HG03139 (cell line): Measurements from ENCODE around the gene THSD7A.

Experiments used
- ATAC-seq: cut with Tn5 transposase; IDR thresholded peaks from one replicate; pipeline ENCODE4 v1.9.1; 2021; ENCODE audit not compliant: unreplicated experiment

THSD7A gene

DNA sequence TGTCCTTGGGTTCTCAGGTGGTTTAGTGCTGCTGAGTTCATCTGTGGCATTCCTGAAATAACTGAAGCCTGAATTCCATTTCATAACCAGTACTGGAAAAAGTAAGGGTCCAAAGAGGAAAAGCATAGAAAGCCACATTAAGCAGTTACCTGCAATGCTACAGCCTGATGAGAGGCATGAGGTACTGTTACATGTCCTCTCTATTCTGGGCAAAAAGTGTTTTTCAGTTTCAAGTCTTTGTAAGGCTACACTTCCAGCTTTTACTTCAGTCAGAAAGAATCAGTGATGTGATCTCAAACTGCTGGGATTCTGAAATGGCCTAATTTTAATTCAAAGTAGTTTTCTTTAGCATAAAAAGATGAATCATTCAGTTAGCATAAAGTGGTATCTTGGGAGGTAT lies 488.9 kb downstream of the THSD7A start:
- ATAC-seq: no peak

DNA sequence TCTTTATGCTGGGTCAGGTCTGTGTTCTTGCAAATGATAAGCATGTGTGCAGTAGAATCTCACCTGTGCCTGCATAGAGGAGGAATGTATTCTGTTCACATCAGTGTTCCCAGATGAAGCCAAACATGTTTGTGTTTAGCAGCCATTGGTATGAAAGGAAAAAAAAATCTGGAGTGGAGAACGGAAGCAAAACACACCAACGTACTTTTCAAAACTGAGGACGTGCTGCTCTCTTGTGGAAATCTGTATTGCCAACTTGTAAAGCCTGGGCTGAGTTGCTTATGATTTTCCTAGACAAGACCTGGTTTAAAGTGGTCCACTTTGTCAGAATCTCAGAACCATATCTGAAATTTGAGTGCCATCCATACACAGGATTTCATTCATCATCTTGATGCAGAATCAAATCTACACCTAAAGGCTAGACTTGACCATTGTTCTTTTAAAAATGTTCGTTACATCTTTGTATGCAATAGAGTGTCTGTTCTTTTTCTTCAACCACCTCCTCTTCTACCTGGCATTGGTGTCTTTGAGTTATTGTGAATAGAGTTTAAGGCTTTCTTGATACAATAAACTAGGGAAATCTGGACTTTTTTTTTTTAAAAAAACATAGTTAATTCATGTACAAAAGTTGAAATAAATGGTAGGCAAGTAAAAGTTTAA lies 490.6 kb downstream of the THSD7A start:
- no peak for ATAC-seq

DNA sequence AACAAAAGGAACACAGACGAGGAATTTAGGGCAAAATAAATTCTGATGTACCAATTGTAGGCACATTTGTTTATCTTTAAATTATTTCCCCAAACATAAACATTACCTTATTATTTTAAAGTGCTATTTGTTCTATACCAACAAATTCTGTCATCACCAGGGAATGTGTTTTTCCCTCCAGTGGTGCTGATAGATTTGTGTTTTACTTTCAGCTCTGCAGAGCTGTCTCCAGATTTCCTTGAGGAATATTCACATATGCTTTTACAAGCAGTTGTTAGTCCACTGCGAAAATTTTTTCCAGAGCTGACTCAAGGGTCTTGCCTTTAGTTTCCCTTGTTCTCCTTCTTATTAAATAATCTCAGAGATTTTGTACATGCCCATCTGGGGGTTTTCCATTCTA lies 495.6 kb downstream of the THSD7A start:
- no peak for ATAC-seq

DNA sequence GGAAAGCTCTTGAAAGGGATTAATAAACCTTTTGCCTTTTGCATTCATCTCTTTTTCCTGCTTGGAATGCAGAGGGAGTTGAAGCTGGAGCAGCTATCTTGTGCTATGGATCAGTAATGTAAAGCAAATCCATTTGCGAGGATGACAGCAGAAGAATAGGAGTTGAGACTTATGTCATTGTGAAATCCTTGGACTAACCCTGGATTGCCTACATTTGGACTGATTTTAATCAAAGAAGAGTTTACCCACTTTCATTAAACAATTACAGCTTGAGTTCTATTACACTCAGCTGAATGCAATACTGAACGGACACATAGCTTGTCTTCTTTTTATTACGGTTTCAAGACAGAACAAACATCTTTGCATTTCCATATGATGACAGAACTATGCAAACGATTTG lies 496.1 kb downstream of the THSD7A start:
- no peak for ATAC-seq

DNA sequence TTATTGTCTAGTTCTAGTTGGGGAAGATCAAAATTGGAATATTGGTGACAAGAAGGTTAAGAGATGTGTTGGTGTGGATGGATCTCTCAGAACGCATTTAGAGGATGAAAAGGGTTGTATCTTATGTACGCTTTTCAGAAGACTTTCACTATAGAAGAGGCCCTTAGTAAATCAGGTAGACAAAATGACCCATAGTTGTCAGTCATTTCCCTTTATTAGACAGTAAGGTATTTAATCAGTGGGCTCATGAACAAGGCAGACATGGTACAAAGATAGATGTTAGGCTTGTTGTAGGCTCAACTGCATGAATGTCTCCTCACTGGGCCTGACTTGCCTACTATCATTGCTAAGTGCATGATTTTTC lies 499.2 kb downstream of the THSD7A start:
- peak; percentile 41 for ATAC-seq

DNA sequence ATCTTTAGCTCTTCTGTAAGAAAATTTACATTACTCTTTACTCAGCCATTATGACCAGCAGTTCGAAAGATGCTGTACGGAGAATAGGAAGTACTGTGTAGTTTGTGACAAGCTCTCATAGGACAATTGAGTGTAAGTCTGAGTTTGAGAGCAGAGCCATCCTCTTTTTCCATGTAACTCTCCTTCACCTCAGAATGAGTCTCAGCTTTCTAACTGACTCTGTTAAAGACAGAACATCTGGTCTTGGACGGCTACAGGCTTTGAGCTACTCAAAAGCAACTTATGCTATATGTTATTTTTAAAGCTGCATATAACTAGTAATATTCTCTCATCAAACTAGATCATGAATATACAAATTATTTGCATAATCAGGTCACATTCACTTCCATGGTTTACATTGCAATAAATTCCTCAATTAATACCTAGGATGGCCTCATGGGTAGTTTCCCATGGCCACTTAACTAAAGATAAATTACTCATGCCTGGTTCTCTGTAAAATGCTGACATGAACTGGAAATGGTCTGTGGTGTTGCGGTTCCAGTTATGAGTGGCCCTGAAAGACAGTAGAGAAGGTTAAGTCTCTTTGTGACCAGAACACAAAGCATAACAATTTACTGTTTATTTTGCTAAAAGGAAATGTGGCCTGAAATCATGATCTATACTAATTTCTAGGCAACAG lies 499.7 kb downstream of the THSD7A start:
- peak; percentile 86 for ATAC-seq

DNA sequence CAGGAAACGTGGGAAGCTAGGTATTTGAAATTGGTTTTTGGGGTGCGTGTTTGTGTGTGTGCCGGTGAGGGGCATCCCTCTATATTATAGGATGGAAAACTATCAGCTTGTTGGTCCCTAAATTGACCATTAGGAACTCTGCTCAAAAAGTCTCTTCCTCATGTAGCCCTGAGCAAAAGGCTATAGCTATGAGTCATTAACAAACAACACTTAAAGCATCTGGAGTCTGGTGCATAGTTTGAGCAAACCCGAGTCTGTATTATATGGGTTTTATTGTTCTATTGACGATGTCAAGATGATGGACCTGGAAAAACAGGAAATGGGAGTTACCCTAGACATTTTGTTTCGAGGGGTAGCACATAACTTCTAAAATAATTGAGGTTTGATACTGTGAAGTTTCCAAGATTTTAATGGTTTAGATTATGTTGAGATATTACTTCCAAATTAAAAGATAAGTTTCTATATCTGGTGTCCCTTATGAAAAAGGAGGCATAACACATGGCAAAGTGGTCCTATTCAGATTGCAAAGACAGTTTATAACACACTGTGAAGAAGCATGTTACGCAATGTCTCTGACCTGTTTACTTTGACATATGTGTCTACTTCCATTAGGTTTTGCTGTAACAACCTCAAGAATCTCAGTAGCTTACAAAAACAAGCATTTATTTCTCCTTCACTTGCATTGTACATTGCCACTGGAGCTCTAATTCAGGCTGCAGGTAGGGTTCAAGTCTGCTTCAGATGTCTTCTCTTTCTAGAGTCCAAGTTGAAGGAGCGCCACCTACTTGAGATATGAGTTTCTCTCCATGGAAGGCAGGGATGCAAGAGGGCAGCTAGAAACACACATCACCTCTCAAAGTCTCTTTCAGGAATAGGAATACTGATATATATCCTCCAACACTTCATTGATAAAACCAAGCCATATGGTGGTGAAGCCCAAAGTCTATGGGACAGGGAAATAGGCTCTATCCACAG lies 500.6 kb downstream of the THSD7A start:
- no peak for ATAC-seq

DNA sequence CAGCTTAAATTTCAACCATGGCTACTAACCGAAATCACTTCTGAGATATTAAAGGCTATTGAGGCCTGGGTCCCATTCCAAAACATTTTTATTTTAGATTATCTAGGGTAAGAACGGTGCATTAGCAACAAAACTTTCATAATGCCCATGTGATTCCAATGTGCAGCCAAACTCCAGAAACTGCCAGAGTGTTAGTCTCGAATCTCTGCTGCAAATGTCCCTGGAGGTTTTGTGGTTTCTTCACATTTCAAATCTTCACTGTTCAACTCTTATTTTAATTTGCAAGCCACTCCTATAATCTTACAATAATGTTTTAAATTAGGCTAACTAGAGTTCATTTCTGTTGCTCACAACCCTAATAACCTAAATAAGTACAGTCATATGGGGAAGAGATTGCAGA lies 501.3 kb downstream of the THSD7A start:
- no peak for ATAC-seq

DNA sequence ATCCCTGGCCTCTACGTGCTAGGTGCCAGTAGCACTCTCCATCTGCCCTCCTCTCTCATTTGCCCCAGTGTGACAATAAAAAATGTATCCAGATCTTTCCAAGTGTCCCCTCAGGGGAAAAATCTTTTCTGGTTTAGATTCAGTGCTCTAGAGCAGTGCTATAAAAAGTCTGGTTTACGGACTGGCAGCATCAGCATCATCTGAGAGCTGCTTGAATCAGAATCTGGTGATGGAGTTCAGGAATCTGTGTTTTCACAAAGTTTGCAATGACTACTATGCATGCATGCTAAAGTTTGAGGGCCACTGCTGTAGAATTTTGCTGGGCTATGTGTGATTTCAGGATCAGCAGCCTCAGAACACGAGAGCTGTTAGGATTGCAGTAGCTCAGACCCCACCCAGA lies 501.8 kb downstream of the THSD7A start:
- no peak for ATAC-seq

DNA sequence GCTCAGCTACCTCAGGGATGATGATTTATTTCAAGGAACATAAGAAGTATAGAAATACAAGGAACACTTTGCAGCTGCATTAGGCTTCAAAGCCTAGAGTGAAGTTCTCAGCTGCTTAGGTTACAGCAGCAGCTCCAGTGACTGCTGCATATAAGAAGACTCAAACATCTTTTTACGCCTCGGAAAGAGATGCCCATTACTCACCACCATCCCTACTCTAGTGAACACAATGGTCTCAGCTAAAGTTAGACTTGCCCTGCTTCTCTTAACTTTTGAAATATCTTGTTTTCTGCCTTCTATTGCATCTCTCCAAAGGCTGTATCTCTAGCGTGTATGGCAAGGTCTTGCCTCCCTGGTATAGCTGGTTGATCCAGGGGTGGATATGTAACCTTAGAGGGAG lies 502.4 kb downstream of the THSD7A start:
- ATAC-seq: no peak

DNA sequence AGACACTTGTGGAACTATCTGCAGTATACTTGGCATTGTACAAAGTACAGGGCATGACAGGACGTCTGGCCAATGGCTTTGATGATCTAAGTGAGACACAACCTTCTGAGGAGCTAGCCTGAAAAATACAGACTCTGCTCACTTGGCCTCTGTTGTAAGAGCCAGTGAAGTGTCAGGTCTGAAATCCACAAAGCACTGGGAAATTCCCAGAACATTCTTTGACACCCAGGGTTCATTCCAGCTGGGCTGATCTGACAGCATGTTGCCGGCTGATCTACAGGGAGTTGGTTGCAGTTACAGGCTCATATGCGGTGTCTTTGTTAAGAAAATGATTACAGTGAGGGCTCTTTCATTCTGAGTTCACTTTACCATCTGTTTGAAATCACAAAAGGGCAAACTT lies 503.7 kb downstream of the THSD7A start:
- ATAC-seq: no peak

DNA sequence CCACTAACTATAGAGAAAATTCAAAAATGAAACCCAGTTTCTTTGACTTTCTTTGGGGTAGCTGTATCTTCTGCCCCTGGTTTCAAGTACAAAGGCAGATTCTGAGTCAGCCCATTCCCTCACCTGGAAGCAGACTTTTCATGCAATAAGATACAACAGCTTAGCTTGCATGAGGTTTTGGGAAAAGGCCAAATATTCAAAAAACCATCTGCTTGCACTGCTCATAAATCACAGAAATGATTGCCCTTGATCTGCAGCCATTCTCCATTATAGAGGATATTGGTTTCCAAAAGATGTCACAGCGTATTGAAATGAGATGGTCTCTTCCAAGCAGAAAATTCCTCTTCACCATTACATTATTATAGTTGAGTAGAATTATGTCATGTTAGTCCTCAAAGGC lies 504.4 kb downstream of the THSD7A start:
- ATAC-seq: no peak
